Liver (tissue), 9 donors: ENCODE measurements around the gene WDR48. TPM values are rescaled to one million over a fixed set of nuclear protein-coding genes. Genes with fewer than 3 reads are reported as not detected.

Experiments
- DNase-seq: peaks from one replicate; pipeline ENCODE4 v3.0.0-alpha.2; 2017; ENCODE audit warnings: low spot score
- H3K27ac ChIP-seq, 2 donors: one replicate each; pipeline ENCODE4 v1.7.0; 2013; ENCODE audit warnings: inconsistent platforms in 2 of 2, low read length in 2 of 2, control low read depth in 1 of 2, low read depth in 1 of 2, mild to moderate bottlenecking in 1 of 2
- H3K27me3 ChIP-seq, 4 donors: one replicate each; pipeline versions ENCODE4 v1.6.1 to v1.7.0; 2013; ENCODE audit warnings: low read length in 3 of 4, inconsistent platforms in 1 of 4, mild to moderate bottlenecking in 1 of 4, moderate library complexity in 1 of 4; ENCODE audit not compliant: control insufficient read depth in 4 of 4, insufficient read depth in 4 of 4
- H3K36me3 ChIP-seq, 4 donors: one replicate each; pipeline versions ENCODE4 v1.6.1 to v1.7.0; 2013; ENCODE audit warnings: low read length in 3 of 4, mild to moderate bottlenecking in 3 of 4, low read depth in 1 of 4, moderate library complexity in 1 of 4; ENCODE audit not compliant: control insufficient read depth in 4 of 4, insufficient read depth in 3 of 4
- H3K4me1 ChIP-seq, 4 donors: one replicate each; pipeline versions ENCODE4 v1.6.1 to v1.7.0; 2013; ENCODE audit warnings: low read length in 3 of 4, mild to moderate bottlenecking in 3 of 4, moderate library complexity in 1 of 4; ENCODE audit not compliant: control insufficient read depth in 4 of 4, insufficient read depth in 4 of 4
- H3K4me3 ChIP-seq, 3 donors: one replicate each; pipeline versions ENCODE4 v1.6.1 to v1.7.0; 2013; ENCODE audit warnings: low read length in 3 of 3, control low read depth in 1 of 3, low read depth in 1 of 3, mild to moderate bottlenecking in 1 of 3
- H3K9ac ChIP-seq, 2 donors: one replicate each; pipeline ENCODE4 v1.7.0; 2013; ENCODE audit warnings: low read length in 2 of 2, mild to moderate bottlenecking in 2 of 2, moderate library complexity in 2 of 2, control low read depth in 1 of 2, low read depth in 1 of 2
- H3K9me3 ChIP-seq, 4 donors: one replicate each; pipeline versions ENCODE4 v1.6.1 to v1.7.0; 2013; ENCODE audit warnings: low read length in 3 of 4; ENCODE audit not compliant: control insufficient read depth in 4 of 4
- CTCF ChIP-seq: fragments of 150-350 bp; IDR thresholded peaks from 2 replicates; pipeline ENCODE4 v1.5.1; 2017; ENCODE audit warnings: improper control_type of control experiment, low read depth, low read length; ENCODE audit not compliant: missing input control
- EGR1 ChIP-seq, 2 donors: IDR thresholded peaks; 2 replicates each; pipeline ENCODE4 v1.6.1; 2016 to 2018; ENCODE audit warnings: antibody characterized with exemption in 2 of 2, low read depth in 2 of 2
- GABPA ChIP-seq, 2 donors: IDR thresholded peaks in 1 of 2; conservative IDR thresholded peaks in 1 of 2; 2 replicates each; pipeline ENCODE4 v1.6.1; 2016; ENCODE audit warnings: antibody characterized with exemption in 2 of 2, mild to moderate bottlenecking in 1 of 2, moderate library complexity in 1 of 2
- HNF4A ChIP-seq, 2 donors: conservative IDR thresholded peaks; 2 replicates each; pipeline ENCODE4 v1.6.1; 2016; ENCODE audit warnings: antibody characterized with exemption in 2 of 2, mild to moderate bottlenecking in 2 of 2
- MAX ChIP-seq: IDR thresholded peaks from 2 replicates; pipeline ENCODE4 v1.6.1; 2016; ENCODE audit warnings: antibody characterized with exemption
- RAD21 ChIP-seq, 2 donors: IDR thresholded peaks; 2 replicates each; pipeline ENCODE4 v1.6.1; 2016; ENCODE audit warnings: antibody characterized with exemption in 2 of 2, mild to moderate bottlenecking in 2 of 2
- REST ChIP-seq: IDR thresholded peaks from 2 replicates; pipeline ENCODE4 v1.6.1; 2016; ENCODE audit warnings: antibody characterized with exemption, mild to moderate bottlenecking
- RXRA ChIP-seq, 2 donors: IDR thresholded peaks; 2 replicates each; pipeline ENCODE4 v1.6.1; 2017 to 2018; ENCODE audit warnings: antibody characterized with exemption in 2 of 2, mild to moderate bottlenecking in 1 of 2
- SP1 ChIP-seq: IDR thresholded peaks from 2 replicates; pipeline ENCODE4 v1.6.1; 2018; ENCODE audit warnings: antibody characterized with exemption, mild to moderate bottlenecking
- TAF1 ChIP-seq: conservative IDR thresholded peaks from 2 replicates; pipeline ENCODE4 v1.6.1; 2016; ENCODE audit warnings: antibody characterized with exemption, mild to moderate bottlenecking
- ZBTB33 ChIP-seq: IDR thresholded peaks from 2 replicates; pipeline ENCODE4 v1.6.1; 2016; ENCODE audit warnings: antibody characterized with exemption
- whole genome bisulfite sequencing: extraction: QIAGEN DNeasy Blood & Tissue Kit; methylation state at CpG from one replicate; pipeline ENCODE4 v1.1.7; 2013; 5-methylcytosine and 5-hydroxymethylcytosine counted together
- polyA plus RNA-seq, 2 donors: library from polyadenylated mRNA; stranded (reverse) in 1 of 2; unstranded in 1 of 2; fragments of 200-250 nt in 1 of 2; fragments of >200 nt in 1 of 2; fragmentation: Nextera tagmentation in 1 of 2; extraction: Ambion mirVana in 1 of 2; gene quantifications; one replicate each; pipeline versions ENCODE4 v1.2.1 to v1.2.3, GENCODE V29; 2013 to 2015
- total RNA-seq, 2 donors: library from RNA; depleted of rRNA; stranded (reverse); fragments of >200 nt; gene quantifications; one replicate each; pipeline ENCODE4 v1.2.3, GENCODE V29; 2014
- donor health status: healthy.
- donor health status: healthy.
- donor health status: healthy.
- donor health status: healthy.
- donor health status: healthy.

WDR48 gene
- total and polyA plus RNA-seq, 4 donors: 8.0 to 24.9 (median 16.5) TPM

- H3K27me3 ChIP-seq: no peaks in the 10 kb centered on the region
- TF ChIP-seq RXRA (IDR thresholded peaks at IDR 0.05): peak in 1 of 2 donors; percentile 10
- no peak for TF ChIP-seq REST
- peak in 1 of 2 donors; percentile 33 for TF ChIP-seq HNF4A (conservative IDR thresholded peaks at IDR 0.05)
- 76% methylated on average over 5 of the region's 5 CpGs for WGBS
Observed at GRCh38 chr3:39118931-39119660, 67.3 kb downstream of the WDR48 start.

GRCh38 chr3:39121621-39122020 is 69.8 kb downstream of the WDR48 start:
- Histone ChIP-seq H3K9ac (no peak overlapping the region), H3K36me3 (no peaks in the 10 kb centered on the region), H3K27ac (no peak overlapping the region), H3K9me3 (no peaks in the 10 kb centered on the region), H3K27me3 (no peaks in the 10 kb centered on the region), H3K4me1 (peaks cover 0 to 4% (median 0%) of the 10 kb centered on the region in 4 donors), H3K4me3 (no peak overlapping the region)
- WGBS: 91% methylated on average over 2 of the region's 2 CpGs
- DNase-seq: no peak
- no peak for TF ChIP-seq RAD21 (IDR thresholded peaks at IDR 0.05)
- TF ChIP-seq REST: no peak
- TF ChIP-seq ZBTB33: no peak
- TF ChIP-seq TAF1: no peak
- no peak for TF ChIP-seq EGR1 (IDR thresholded peaks at IDR 0.05; ENCODE audit: low read depth in 2 of 2)
- no peak for TF ChIP-seq CTCF
- no peak for TF ChIP-seq HNF4A (conservative IDR thresholded peaks at IDR 0.05)
- TF ChIP-seq GABPA (IDR thresholded peaks at IDR 0.05 in 1 of 2, conservative IDR thresholded peaks at IDR 0.05 in 1 of 2): no peak
- no peak for TF ChIP-seq MAX
- no peak for TF ChIP-seq SP1

More at GRCh38 chr3:39118931-39119660, 67.3 kb downstream of the WDR48 start:
- Histone ChIP-seq H3K4me1 (peaks cover 0 to 4% (median 0%) of the 10 kb centered on the region in 4 donors), H3K4me3 (no peak overlapping the region), H3K27ac (no peak overlapping the region), H3K9ac (no peak overlapping the region), H3K36me3 (no peaks in the 10 kb centered on the region), H3K9me3 (no peaks in the 10 kb centered on the region)
- DNase-seq: no peak
